Neural crest cell (in vitro differentiated cells): Measurements from ENCODE around the gene TBC1D5. TPM values are rescaled to one million over a fixed set of nuclear protein-coding genes. Genes with fewer than 3 reads are reported as not detected.

ENCODE experiments used
- DNase-seq: peaks from one replicate; pipeline ENCODE4 v3.0.0; 2021; ENCODE audit warnings: low read depth, mixed read lengths, low spot score
- H3K27ac Mint-ChIP-seq: one replicate; pipeline ENCODE4 v1.8.0; 2021; ENCODE audit warnings: mild to moderate bottlenecking, mixed read lengths; ENCODE audit not compliant: unreplicated experiment
- H3K27me3 Mint-ChIP-seq: 2 replicates; pipeline ENCODE4 v1.8.0; 2021; ENCODE audit warnings: low read depth, mild to moderate bottlenecking, mixed read lengths
- H3K36me3 Mint-ChIP-seq: 2 replicates; pipeline ENCODE4 v1.8.0; 2021; ENCODE audit warnings: low read depth, mild to moderate bottlenecking, mixed read lengths
- H3K4me1 Mint-ChIP-seq: 2 replicates; pipeline ENCODE4 v1.8.0; 2021; ENCODE audit warnings: mixed read lengths
- H3K4me3 Mint-ChIP-seq: one replicate; pipeline ENCODE4 v1.8.0; 2021; ENCODE audit warnings: mild to moderate bottlenecking, mixed read lengths
- H3K9me3 Mint-ChIP-seq: 2 replicates; pipeline ENCODE4 v1.8.0; 2021; ENCODE audit warnings: mixed read lengths
- total RNA-seq: library from RNA; stranded (reverse); gene quantifications from 2 replicates; pipeline ENCODE4 v1.2.1, GENCODE V29; 2021
- TF ChIP-seq, protein P1 (sequence below): fragments of 200-600 bp; sonication (generic); conservative IDR thresholded peaks from 2 replicates; pipeline ENCODE4 v1.5.0; 2021; ENCODE audit warnings: antibody characterized with exemption, mild to moderate bottlenecking

The TBC1D5 gene
- total RNA-seq, 1 donor from 2014 or later = 51.2 TPM

DNA sequence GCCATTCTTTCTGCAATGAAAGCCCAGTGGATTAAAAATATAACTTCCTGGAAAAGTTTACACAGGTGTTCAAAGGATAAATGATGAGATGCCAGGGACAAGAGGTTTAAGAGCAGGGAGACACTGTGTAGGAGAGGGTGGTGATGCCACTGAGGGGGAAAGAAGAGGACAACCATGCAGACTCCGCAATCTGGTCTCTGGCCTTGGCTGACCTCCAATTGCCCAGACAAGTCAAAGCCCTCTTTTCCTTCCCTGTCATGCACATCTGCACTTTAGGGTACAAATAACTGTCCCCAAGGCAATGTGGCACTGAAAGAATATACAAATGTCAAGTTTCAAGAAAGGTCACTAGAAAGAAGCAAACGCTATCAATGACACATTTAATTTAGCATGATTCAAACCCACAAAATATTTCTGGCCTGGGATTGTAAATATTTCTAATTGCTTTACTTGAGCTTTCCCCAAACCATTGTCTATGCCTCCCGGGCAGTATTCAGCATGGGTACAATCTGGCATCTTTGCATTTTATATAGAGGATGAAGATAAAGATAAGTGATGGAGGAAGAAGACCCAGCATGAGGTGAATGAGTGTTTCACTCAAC, 538.3 kb downstream of the TBC1D5 start:
- H3K4me3 Mint-ChIP-seq = no peak overlapping the region
- peaks cover 8% of the 10 kb centered on the region for H3K9me3 Mint-ChIP-seq
- TF ChIP-seq, protein P1, sequence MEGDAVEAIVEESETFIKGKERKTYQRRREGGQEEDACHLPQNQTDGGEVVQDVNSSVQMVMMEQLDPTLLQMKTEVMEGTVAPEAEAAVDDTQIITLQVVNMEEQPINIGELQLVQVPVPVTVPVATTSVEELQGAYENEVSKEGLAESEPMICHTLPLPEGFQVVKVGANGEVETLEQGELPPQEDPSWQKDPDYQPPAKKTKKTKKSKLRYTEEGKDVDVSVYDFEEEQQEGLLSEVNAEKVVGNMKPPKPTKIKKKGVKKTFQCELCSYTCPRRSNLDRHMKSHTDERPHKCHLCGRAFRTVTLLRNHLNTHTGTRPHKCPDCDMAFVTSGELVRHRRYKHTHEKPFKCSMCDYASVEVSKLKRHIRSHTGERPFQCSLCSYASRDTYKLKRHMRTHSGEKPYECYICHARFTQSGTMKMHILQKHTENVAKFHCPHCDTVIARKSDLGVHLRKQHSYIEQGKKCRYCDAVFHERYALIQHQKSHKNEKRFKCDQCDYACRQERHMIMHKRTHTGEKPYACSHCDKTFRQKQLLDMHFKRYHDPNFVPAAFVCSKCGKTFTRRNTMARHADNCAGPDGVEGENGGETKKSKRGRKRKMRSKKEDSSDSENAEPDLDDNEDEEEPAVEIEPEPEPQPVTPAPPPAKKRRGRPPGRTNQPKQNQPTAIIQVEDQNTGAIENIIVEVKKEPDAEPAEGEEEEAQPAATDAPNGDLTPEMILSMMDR = no peak
- no peak for DNase-seq
- H3K27ac Mint-ChIP-seq = no peak overlapping the region
- no peaks in the 10 kb centered on the region for H3K4me1 Mint-ChIP-seq
- H3K36me3 Mint-ChIP-seq = peaks cover 26% of the 10 kb centered on the region
- no peaks in the 10 kb centered on the region for H3K27me3 Mint-ChIP-seq

DNA sequence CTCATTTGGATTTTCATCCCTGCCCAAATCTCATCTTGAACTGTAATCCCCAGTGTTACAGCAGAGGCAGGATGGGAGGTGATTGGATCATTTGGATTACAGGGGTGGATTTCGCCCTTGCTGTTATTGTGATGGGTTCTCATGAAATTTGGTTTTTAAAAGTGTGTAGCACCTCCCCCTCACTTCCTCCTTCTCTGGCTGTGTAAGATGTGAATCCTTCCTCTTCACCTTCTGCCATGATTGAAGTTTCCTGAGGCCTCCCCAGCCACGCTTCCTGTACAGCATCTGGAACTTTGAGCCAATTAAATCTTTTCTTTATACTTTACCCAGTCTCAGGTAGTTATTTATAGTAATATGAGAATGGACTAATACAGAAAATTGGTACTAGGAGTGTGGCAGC, 540.9 kb downstream of the TBC1D5 start:
- Mint-ChIP-seq H3K27me3 (no peaks in the 10 kb centered on the region), H3K36me3 (peaks cover 26% of the 10 kb centered on the region), H3K27ac (no peak overlapping the region), H3K4me1 (no peaks in the 10 kb centered on the region), H3K4me3 (no peak overlapping the region), H3K9me3 (peaks cover 8% of the 10 kb centered on the region)
- DNase-seq = no peak
- TF ChIP-seq, protein P1 = no peak

DNA sequence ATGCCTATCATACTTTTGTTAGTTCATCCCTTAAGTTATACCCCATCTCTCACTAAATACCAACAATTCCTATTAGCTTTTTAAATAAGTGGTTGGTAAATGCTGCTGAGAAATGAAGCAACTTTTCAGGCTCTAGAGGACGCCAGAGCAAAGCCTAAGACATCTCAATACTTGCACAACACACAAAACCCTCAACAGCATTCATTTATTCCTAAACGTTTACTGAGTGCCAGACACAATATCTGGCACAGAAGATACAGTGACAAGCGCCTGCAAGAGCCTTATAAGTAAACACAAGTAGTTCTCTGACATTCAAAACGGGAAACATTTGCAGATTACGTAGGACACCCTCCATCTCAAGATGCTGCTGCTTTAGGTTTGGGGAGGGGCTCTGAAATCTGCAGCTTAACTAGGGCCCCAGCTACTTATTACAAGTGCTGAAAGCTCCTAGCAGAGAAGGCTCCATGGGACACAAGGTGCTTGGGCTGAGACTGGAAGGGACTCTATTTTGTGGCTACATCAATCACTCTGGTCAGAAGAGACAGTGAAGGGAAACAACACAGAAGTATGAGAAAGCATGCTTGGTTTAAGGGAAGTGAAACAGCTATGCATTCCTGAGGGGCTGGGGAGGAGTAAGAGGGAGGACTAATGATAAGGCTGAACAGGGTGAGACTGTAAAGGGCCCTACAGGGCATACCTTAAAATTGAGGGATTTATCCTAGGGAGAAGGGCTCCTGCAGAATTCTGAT, 546.4 kb downstream of the TBC1D5 start:
- Mint-ChIP-seq H3K9me3 (no peaks in the 10 kb centered on the region), H3K27ac (no peak overlapping the region), H3K27me3 (no peaks in the 10 kb centered on the region), H3K36me3 (no peaks in the 10 kb centered on the region), H3K4me3 (no peak overlapping the region), H3K4me1 (no peaks in the 10 kb centered on the region)
- DNase-seq = no peak
- TF ChIP-seq, protein P1 = no peak

DNA sequence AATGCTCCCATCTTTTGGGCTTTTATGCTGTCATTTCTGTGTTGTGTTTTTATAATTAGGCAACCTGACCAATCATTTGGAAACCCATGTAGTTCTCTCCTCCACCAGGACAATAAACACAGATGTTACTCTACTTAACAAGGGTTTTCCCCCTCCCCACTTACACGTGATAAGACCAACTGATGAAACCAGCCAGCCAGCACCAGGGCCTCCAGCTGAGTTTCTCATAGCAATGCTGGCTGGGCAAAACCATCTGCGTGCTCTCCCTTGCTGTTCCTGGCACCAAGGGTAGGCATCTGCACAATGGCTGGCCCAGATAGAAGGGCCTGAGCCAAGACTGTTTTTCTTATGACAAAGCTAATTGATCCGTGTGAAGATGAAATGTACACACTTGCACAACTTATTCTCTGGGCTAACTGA, 547.2 kb downstream of the TBC1D5 start:
- H3K4me3 Mint-ChIP-seq = no peak overlapping the region
- no peaks in the 10 kb centered on the region for H3K4me1 Mint-ChIP-seq
- no peaks in the 10 kb centered on the region for H3K27me3 Mint-ChIP-seq
- H3K9me3 Mint-ChIP-seq = no peaks in the 10 kb centered on the region
- DNase-seq = no peak
- H3K27ac Mint-ChIP-seq = no peak overlapping the region
- TF ChIP-seq, protein P1 = no peak
- no peaks in the 10 kb centered on the region for H3K36me3 Mint-ChIP-seq

DNA sequence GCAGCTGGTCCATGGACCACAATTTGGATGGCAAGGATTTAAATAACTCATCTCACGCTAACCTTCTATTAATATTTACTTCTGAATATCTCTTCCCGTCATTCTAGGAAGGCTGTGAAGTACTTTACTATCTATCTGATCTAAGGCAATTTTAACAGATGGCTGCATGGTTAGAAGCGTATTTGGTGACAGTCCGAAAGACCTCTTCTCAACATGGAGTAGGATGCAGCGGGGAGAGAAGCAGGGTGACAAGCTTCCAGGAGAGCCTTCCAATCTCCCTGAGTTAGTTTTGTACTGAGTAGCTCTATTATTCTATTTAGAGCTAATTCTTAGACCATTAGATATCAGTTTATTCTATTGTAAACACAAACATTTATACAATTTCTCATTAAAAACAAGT, 548.3 kb downstream of the TBC1D5 start:
- Mint-ChIP-seq H3K4me1 (no peaks in the 10 kb centered on the region), H3K27ac (peak overlapping the region; percentile 14), H3K27me3 (no peaks in the 10 kb centered on the region), H3K36me3 (no peaks in the 10 kb centered on the region), H3K4me3 (no peak overlapping the region), H3K9me3 (no peaks in the 10 kb centered on the region)
- no peak for DNase-seq
- TF ChIP-seq, protein P1 = no peak
